LoVo (cell line): ENCODE data around the gene RRP12.
"Not testable (repeated sequence)": the region's sequence is repeated elsewhere in the genome, so short reads cannot be mapped to it uniquely, and the experiment has no call there.

ENCODE experiments used
- DNase-seq: peaks from one replicate; pipeline ENCODE4 v3.0.0-alpha.2; 2016; ENCODE audit warnings: low spot score

RRP12 gene

DNA sequence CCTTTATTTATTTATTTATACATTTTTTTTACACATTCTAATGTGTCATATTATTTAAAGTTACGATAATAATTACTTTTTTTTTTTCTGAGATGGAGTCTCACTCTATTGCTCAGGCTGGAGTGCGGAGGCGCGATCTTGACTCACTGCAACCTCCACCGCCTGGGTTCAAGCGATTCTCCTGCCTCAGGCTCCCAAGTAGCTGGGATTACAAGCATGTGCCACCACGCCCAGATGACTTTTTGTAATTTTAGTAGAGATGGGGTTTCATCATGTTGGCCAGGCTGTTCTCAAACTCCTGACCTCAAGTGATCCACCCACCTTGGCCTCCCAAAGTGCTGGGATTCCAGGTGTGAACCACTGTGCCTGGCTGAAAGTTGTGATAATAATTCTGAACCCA lies 5.3 kb upstream of the RRP12 start:
- DNase-seq: not testable (repeated sequence)

DNA sequence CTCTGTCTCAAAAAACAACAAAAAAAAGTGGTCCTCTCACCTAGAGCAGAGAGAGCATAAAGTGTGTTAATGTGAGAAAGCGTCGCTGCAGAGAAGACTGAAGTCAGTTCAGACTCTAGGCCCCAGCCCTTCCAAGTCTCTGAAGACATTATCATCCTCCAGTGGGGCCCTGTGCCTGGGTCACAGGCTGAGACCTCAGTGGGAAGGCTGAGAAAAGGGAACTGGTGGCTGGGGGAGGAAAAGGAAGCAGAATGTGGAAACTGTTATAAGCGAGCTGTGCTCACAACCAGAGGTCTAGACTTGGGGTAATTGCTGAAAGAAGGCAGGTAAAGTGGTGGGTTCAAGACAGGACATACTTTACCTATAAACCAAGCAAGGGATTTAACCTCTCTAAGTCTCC lies 4.9 kb upstream of the RRP12 start:
- no peak for DNase-seq

DNA sequence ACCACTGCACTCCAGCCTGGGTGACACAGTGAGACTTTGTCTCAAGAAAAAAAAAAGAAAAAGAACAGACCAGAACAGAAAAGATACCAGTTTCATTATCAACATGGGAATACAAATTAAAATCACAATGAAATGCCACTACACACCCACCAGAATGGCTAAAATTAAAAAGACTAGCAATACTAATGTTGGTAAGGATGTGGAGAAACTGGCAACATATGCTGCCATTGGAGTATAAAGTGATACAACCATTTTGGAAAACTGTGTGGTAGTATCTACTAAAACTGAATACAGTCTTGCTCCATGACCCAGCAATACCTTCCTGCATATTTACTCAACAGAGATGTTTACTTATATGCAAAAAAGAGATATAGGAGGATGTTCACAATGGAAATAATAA lies 2.9 kb upstream of the RRP12 start:
- DNase-seq: no peak

DNA sequence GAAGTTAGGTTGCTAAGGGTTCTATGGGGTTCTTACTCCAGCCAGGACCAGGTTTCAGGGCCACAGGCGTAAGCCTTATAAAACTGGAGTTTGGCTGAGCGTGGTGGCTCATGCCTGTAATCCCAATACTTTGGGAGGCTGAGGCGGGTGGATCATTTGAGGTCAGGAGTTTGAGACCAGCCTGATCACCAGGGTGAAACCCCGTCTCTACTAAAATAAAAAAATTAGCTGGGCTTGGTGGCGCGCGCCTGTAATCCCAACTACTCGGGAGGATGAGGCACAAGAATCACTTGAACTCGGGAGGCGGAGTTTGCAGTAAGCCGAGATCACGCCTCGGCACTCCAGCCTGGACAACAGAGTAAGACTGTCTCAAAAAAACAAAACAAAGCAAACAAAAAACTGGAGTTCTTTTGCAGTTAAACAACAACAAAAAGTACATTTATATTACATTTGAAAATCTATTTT lies 347 bp upstream of the RRP12 start:
- DNase-seq: no peak

DNA sequence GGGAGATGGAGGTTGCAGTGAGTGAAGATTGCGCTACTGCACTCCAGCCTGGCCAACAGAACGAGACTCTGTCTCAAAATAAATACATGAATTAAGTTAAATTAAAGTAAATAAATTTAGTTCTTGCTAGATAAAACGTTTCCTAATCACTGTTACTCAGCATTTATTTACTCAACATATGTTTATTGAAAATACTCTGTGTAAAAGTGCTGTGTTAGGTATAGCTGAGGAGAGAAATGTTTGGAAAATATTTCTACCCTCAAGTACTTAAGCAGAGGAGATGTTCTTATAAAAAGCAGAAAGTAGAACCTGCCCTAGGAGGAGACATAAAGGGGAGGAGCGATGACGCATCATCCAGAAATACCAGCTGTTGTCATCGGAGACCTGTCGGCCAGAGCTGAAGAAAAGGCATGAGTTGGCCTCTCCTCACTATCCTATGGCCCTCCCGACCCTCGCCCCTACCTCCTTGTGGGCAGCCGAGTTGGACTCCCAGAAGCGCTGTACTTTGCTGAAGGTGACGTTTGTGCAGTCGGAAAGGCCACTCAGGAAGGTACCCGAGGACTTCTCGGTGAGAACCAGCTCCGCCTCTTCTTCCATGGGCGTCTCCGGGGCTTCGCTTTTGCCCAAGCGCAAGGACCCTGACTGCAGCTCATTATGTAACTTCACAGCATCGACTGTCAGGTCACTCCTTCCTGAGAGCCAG lies 1.1 kb downstream of the RRP12 start:
- peak; percentile 63 for DNase-seq

DNA sequence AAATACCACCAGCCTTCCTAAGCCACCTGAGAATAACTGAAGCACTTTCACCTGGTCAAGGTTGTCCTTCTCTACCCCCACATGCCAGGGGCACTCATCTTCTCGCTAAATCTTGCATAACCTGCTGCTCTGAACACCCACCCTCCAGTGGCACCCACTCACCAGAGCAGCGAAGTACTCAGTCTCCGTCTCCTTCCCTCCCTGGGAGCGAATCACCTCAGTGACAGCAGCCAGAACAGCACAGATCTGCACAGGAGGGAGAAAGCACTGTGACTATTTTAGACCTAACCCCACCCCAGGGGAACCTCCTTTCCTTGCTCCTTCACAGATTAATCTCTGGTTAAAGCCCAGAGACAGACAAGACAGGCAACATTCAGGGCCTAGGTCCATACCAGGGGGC lies 5.1 kb downstream of the RRP12 start:
- no peak for DNase-seq

DNA sequence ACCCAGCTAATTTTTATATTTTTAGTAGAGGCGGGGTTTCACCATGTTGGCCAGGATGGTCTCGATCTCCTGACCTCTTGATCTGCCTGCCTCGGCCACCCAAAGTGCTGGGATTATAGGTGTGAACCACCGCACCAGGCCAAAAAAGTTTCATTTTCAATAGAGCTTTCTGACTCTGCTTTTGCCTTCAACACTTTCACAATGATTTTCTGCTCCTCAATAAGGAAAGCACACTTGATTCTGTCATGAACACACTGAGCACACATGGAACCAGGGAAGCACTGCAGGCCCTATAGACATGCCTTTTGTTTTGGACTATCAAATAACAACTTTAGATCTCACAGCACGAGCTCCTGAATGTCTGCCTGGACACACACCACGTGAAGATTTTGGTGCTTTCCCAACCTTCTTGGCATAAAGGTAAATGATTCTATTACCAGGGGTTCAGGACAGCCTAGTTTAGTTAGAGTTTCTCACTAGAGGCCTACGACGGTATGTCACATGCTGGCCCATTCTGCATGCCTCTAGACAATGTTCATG lies 8.0 kb downstream of the RRP12 start:
- no peak for DNase-seq

DNA sequence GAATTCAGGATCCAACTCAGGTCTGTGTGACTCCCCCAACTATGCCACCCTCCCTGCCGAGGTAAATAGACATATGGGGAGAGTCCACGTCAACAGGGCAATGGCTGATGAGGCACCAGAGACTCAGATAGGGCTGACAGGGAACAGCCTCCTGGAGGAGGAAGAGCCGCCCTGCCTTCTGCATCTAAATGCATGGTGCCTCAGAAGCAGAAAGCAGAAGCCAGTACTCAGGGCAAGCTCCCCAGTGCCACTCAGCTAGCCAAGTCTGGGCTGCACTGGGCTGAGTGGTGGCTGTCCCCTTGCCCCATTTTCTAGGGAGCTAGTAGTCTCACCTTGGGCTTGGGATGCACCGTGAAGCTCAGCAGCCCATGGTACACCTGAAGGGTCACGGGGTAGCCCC lies 11.0 kb downstream of the RRP12 start:
- DNase-seq: no peak

DNA sequence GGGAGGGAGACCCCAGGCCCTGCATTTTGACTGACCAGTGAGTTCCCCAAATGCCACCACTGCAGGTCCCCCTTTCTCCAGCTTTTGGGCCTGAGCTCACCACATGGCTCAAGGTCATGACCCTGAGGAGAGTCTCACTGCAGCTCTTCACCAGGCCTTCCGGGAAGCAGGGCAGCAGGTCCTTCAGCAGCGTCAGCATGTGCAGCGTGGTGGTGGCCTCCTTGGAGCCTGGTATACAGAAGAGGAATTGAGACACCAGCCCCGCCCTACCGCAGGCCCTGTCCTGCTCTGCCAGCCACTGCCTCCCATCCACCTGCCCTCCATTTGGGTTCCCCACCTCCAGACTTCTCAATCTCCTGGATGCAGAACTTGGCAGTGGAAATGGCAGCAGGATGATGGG lies 13.0 kb downstream of the RRP12 start:
- DNase-seq: no peak

DNA sequence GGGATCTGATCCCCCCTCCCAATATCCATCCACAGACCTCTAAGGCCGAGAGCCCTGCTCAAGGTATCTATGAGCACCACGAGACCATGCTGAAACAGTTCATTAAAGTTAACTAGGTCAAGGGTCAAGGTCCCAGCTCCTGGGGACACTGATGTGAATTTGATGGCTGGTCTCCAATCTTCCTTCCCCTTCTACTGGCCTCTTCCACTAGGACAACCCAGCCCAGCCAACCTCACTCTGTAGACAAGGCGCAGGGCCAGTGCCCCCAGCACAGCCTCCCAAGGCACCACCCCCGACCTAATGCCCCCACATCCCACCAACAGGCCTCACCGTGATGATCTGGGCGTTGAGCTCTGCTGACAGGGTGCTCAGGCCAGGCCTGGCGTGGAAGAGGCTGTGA lies 15.6 kb downstream of the RRP12 start:
- no peak for DNase-seq

DNA sequence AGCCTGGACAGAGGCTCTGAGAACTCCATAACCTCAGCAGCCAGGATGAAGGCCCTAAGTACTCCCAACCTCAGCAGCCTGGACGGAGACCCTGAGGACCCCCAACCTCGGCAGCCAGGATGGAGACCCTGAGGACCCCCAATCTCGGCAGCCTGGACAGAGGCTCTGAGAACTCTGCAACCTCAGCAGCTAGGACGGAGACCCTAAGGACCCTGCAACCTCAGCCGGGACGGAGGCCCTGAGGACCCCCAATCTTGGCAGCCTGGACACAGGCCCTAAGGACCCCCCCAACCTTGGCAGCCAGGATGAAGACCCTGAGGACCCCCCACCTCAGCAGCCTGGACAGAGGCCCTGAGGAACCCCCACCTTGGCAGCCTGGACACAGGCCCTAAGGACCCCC lies 16.5 kb downstream of the RRP12 start:
- DNase-seq: no peak

DNA sequence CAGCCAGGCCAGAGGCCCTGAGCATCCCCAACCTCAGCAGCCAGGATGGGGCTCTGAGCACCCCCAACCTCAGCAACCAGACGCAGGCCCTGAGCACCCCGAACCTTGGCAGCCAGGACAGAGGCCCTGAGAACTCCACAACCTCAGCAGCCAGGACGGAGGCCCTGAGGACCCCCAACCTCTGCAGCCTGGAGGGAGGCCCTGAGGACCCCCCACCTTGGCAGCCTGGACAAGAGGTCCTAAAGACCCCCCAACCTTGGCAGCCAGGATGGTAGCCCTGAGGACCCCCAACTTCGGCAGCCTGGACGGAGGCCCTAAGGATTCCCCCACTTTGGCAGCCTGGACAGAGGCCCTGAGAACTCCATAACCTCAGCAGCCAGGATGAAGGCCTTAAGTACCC lies 17.0 kb downstream of the RRP12 start:
- no peak for DNase-seq

DNA sequence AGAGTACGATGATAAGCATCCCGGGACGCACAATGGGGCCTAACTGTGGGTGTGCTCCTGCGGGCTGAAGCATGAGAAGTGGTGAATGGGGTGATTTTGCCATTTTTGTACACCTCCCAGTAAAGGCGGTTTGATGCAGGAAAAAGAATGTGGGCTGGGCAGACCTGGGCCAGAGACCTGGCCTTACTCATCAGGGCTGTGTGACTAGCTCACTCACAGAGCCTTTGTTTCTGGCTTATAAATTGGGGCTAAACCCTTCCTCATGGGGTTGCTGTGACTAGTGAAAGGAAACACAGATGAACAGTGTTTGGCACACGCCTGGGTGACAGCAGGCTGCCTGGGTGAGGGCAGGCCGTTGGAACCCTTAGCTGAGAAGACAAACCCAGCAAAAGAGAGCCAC lies 18.0 kb downstream of the RRP12 start:
- DNase-seq: no peak

DNA sequence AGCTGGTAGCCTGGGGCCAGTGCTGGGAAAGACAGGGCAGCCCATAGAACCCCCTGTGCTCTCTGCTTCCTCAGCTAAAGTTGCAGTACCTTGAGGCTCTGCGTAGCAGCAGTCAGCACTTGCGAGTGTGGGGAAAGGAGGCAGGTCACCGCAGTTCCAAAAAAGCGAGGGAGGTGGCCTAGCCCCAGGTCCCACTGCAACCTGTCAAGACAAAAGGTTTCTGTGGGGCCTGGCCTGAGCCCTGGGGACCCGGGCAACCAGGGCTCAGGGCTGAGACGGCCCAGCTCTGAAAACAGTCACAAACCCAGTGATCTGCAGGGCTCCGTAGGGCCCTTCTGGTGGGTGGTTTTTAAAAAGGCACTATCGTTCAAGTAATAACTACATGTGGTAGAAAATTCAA lies 19.5 kb downstream of the RRP12 start:
- no peak for DNase-seq

DNA sequence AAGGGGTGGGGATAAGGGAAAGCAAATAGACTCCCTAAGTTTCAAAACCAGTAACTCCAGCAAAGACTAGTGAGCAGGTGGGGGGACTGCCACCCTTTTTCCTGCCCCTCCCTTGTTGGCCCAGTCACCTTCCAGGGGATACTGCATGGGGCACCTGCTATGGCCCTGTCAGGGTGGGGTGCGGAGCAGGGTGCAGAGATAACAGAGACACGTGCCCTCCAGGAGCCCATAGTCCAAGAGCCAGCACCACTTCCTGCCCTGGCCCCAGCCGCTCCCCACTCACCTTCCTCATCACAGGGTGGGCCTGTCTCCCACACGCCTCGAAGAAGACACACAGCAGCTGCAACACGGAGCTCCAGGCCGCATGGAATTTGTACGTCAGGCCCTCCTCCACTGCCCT lies 20.6 kb downstream of the RRP12 start:
- no peak for DNase-seq

DNA sequence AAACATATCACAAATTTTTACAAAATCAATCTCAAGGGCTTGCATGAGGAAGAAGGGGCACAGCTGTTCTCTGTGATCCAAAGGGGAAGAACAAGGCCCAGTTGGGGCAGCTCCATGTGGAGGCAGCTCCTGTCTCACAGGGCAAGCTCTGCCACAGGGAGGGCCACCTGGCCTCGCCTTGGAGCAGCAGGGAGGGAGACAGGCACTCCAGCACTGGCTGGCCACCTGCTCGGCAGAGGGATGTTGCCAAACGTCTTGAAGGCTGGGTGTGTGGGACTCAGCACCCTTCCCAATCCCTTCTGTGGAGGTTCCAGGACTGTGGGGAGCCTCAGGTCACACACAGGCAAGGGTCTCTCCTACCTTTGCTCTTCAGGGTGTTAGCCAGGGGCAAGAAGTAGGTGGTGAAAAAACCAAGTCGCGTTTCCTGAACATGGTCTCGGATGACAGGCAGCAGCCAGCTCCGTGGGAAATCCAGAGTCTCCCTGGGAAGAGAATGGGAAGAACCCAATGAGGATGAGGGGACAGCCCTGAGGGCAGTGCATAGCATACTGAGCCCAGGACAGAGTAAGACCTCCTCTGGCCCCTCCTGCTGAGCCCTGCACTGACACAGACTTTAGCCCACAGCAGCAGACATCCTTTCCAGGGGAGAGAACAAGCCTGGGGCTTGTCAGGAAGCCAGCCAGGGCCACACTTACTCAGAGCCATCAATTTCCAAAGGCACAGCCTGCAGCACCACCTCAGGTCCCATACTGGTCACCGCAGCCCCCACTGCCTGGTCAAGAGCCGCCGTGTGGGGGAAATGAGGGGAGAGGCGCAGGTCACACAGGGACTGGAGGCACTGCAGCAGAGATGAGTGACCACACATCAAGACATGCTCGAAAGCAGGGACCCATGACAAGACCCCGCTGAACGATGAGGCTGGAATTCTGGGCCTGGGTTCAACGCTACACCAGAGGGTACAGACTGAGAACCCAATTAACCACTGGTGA lies 21.9 kb downstream of the RRP12 start:
- DNase-seq: no peak

DNA sequence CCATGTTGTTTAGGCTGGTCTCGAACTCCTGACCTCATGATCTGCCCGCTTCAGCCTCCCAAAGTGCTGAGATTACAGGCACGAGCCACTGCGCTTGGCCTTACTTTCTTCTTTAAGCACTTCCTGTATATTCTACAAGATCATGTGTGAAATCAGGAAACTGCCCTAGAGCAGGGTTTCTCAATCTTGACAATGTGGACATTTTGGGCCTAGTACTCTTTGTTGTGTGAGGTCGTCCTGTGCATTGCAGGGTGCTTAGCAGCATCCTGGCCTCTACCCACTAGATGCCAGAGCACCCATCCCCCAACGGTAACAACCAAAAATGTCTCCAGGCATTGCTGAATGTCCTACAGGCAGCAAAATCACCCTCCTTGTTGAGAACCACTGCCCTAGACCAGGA lies 24.7 kb downstream of the RRP12 start:
- DNase-seq: no peak

DNA sequence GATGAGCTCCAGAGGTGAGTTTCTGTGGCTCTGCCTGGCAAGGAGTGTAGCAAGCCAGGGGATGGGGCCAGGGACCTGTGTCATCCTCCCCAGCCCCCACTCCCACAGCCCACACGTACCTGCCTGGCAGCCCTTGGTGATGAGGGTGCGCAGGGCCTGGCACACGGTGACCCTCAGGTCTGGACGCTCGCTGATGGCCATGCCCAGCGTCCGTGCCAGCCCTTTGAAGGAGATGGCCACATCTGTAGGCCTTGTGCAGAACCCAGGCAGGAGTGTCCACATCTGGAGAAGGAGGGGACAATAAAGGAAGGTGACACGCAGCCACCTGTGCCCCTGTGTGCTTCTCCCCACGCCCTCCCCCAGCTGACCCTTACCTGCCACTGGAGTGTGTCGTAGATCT lies 27.7 kb downstream of the RRP12 start:
- DNase-seq: no peak

DNA sequence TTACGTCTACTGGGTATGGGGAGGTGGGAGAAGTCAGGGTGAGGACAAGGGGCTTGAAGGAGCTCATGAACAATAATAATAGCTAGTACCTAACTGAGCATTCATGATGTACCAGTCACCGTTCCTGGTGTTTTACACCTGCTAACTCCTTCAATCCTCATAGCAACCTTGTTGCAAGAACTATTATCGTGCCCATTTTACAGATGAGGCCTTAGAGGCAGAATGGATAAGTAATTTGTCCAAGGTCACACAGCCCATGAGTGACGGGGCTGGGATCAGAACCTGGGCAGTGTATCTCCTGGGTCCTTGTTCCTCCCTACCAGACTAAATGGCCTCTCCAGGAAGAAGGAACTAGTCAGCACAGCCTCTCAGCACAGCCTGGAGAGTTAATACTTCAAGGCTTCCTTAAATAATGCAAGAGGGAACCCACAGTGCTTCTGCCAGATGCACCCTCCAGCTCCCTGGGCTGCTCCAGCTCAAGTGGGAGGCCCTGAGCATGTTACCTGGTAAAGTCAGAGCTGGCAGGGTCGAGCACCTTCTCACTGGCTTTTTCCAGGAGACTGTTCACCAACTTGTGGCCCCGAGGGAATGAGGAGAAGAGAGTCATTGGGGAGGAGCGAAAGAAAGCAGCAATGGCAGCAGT lies 28.8 kb downstream of the RRP12 start:
- no peak for DNase-seq

DNA sequence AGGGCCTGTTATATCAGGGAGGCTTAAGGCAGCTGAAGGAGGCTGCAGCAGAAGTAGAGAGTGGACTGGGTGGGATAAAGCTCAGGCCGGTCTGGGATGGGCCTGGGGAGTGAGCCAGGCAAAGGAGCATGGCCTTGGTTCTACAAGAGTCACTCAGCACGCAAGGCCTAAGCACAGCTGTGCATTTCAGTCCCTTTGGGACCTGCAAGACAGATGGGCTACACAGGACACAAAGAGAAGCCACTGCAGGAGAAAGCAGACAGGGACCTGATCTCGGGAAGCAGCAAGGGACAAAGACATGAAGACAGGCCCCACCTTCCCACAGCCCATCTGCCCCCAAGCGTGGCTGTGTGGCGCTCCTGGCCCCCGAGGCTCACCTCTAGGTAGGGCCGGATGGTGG lies 29.4 kb downstream of the RRP12 start:
- no peak for DNase-seq

DNA sequence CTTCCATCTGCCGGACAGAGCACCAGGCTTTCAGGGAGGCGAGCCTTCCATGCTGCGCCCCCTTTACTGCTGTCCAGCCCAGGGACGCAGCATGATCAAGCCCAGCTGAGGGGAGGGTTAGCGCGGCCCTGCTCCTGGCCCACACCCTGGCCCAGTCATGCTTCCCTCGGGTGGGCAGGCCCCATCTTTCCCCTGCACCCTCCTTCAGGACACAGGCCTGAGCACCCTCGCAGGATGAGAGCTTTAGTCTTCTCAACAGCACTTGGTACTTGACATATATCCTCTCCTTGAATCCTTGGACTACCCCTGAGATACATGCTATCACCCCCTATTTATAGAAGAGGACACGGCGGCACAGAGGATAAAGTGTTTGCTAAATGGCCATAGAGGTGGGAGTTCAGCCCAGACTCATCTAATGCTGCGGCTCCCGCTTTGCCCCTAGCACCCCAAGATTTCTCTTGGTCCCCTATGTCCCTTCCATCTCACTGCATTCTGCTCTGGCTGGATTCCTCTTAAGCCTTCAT lies 34.0 kb downstream of the RRP12 start:
- no peak for DNase-seq

DNA sequence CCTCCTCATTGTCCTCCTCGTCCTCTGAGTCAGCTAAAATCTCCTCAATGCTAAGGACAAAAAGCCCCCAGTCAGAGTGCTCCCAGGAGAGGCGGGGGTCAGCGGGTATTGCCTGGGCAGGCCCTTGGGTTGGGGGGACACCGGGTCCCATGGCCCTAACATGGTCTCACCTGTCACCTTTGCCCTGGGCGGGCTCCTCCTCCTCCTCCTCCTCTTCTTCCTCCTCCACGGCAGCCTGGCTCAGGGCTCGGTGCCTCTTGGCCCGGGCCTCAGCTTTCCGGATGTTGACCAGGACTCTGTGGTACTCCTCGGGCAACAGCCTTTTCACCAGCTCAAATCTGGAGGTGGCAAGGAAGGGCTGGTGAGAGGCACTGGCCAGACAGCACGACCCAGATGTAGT lies 34.6 kb downstream of the RRP12 start:
- no peak for DNase-seq
